CD14-positive monocyte (primary cell): ENCODE results near the gene OMD. TPM values are rescaled to one million over a fixed set of nuclear protein-coding genes. Genes with fewer than 3 reads are reported as not detected.

ENCODE experiments used
- DNase-seq, 3 donors: peaks; one replicate each; pipeline ENCODE4 v3.0.0-alpha.2; 2011 to 2022
- H2AFZ ChIP-seq: 2 replicates; pipeline ENCODE4 v1.6.0; 2012; ENCODE audit warnings: mild to moderate bottlenecking, low read depth, low read length, inconsistent platforms; ENCODE audit not compliant: insufficient read depth, poor library complexity, severe bottlenecking
- H3K27ac ChIP-seq, 2 donors: 1 replicate in 1 of 2; 2 replicates in 1 of 2; pipeline ENCODE4 v1.5.1; 2012 to 2013; ENCODE audit warnings: low read length in 2 of 2, control low read depth in 1 of 2, inconsistent platforms in 1 of 2, low read depth in 1 of 2, mild to moderate bottlenecking in 1 of 2
- H3K27me3 ChIP-seq, 2 donors: one replicate each; pipeline versions ENCODE4 v1.6.0 to v1.6.1; 2011 to 2013; ENCODE audit warnings: low read length in 2 of 2; ENCODE audit not compliant: control insufficient read depth in 2 of 2, insufficient read depth in 2 of 2
- H3K36me3 ChIP-seq, 2 donors: replicated peaks in 1 of 2; 1 replicate in 1 of 2; 2 replicates in 1 of 2; pipeline versions ENCODE4 v1.5.1 to v1.6.1; 2012 to 2013; ENCODE audit warnings: low read length in 2 of 2, control low read depth in 1 of 2, inconsistent platforms in 1 of 2, mild to moderate bottlenecking in 1 of 2; ENCODE audit not compliant: insufficient read depth in 2 of 2, control insufficient read depth in 1 of 2
- H3K4me1 ChIP-seq, 2 donors: 1 replicate in 1 of 2; 2 replicates in 1 of 2; pipeline versions ENCODE4 v1.5.1 to v1.6.1; 2012 to 2013; ENCODE audit warnings: low read length in 2 of 2, control low read depth in 1 of 2, inconsistent platforms in 1 of 2, mild to moderate bottlenecking in 1 of 2, moderate library complexity in 1 of 2; ENCODE audit not compliant: insufficient read depth in 2 of 2, control insufficient read depth in 1 of 2
- H3K4me2 ChIP-seq: replicated peaks from 2 replicates; pipeline ENCODE3; 2012; ENCODE audit warnings: low read length, moderate library complexity, mild to moderate bottlenecking; ENCODE audit not compliant: poor library complexity, severe bottlenecking; ENCODE audit errors: extremely low read depth
- H3K4me3 ChIP-seq, 3 experiments: fragments of 200-600 bp in 1 of 3; sonication (generic) in 1 of 3; replicated peaks in 1 of 3; 1 replicate in 2 of 3; 2 replicates in 1 of 3; pipeline ENCODE4 v1.5.1; 2011 to 2013; ENCODE audit warnings: low read length in 3 of 3, mild to moderate bottlenecking in 3 of 3, control low read depth in 2 of 3, low read depth in 2 of 3, inconsistent platforms in 1 of 3, moderate library complexity in 1 of 3
- H3K79me2 ChIP-seq: 2 replicates; pipeline ENCODE4 v1.6.0; 2012; ENCODE audit warnings: mild to moderate bottlenecking, control low read depth, inconsistent platforms, low read length, moderate library complexity; ENCODE audit not compliant: insufficient read depth
- H3K9ac ChIP-seq: 2 replicates; pipeline ENCODE4 v1.6.0; 2017; ENCODE audit warnings: low read length, mild to moderate bottlenecking; ENCODE audit not compliant: insufficient read depth, poor library complexity, severe bottlenecking
- H3K9me3 ChIP-seq, 2 donors: replicated peaks in 1 of 2; 1 replicate in 1 of 2; 2 replicates in 1 of 2; pipeline versions ENCODE4 v1.5.1 to v1.6.1; 2012 to 2013; ENCODE audit warnings: low read length in 2 of 2, control low read depth in 1 of 2; ENCODE audit not compliant: control insufficient read depth in 1 of 2, insufficient read depth in 1 of 2
- H4K20me1 ChIP-seq: 2 replicates; pipeline ENCODE4 v1.6.0; 2012; ENCODE audit warnings: mild to moderate bottlenecking, low read length, control low read depth, moderate library complexity; ENCODE audit not compliant: insufficient read depth
- H3K27ac Mint-ChIP-seq, 7 donors: one replicate each; pipeline ENCODE4 v1.8.0; 2020; ENCODE audit warnings: mild to moderate bottlenecking in 7 of 7, mixed read lengths in 7 of 7, moderate library complexity in 6 of 7, inconsistent platforms in 2 of 7
- H3K27me3 Mint-ChIP-seq, 3 donors: one replicate each; pipeline ENCODE4 v1.8.0; 2021 to 2022; ENCODE audit warnings: low read depth in 3 of 3, mild to moderate bottlenecking in 3 of 3, mixed read lengths in 3 of 3, moderate library complexity in 3 of 3, inconsistent platforms in 1 of 3
- H3K36me3 Mint-ChIP-seq, 2 donors: one replicate each; pipeline ENCODE4 v1.8.0; 2020; ENCODE audit warnings: mixed read lengths in 2 of 2, inconsistent platforms in 1 of 2, mild to moderate bottlenecking in 1 of 2
- H3K4me1 Mint-ChIP-seq: one replicate; pipeline ENCODE4 v1.8.0; 2020; ENCODE audit warnings: mild to moderate bottlenecking, mixed read lengths
- H3K4me3 Mint-ChIP-seq, 2 donors: one replicate each; pipeline ENCODE4 v1.8.0; 2020; ENCODE audit warnings: mild to moderate bottlenecking in 2 of 2, mixed read lengths in 2 of 2, moderate library complexity in 1 of 2
- H3K9me3 Mint-ChIP-seq, 7 donors: one replicate each; pipeline ENCODE4 v1.8.0; 2020 to 2022; ENCODE audit warnings: mixed read lengths in 7 of 7, mild to moderate bottlenecking in 6 of 7, moderate library complexity in 6 of 7, inconsistent platforms in 2 of 7
- CTCF ChIP-seq: fragments of 200-600 bp; IDR thresholded peaks from one replicate; pipeline ENCODE4 v1.8.0; 2022; ENCODE audit warnings: antibody characterized with exemption, mild to moderate bottlenecking
- WGBS: methylation state at CpG from one replicate; pipeline ENCODE4 v1.1.5; 2013; ENCODE audit warnings: missing lambda C conversion rate; ENCODE audit not compliant: insufficient coverage; 5-methylcytosine and 5-hydroxymethylcytosine counted together
- intact Hi-C, 2 donors: fragments of 100-400 bp; cut with micrococcal nuclease; formaldehyde crosslinking; loops; one replicate each; pipeline versions ENCODE4 v1.15.0 to v1.15.1; 2023
- polyA plus RNA-seq, 3 donors: library from polyadenylated mRNA; depleted of rRNA in 1 of 3; unstranded in 2 of 3; stranded (reverse) in 1 of 3; fragments of 300-500 nt in 2 of 3; fragments of >200 nt in 1 of 3; fragmentation: Illumina TruSeq in 2 of 3; gene quantifications; 1 replicate in 2 of 3; 2 replicates in 1 of 3; pipeline ENCODE4 v1.2.3, GENCODE V29; 2012 to 2021

Gene OMD
- polyA plus RNA-seq, 3 donors = not detected

- Histone ChIP-seq H3K4me3 (no peak overlapping the region), H3K27me3 (no peaks in the 10 kb centered on the region), H3K4me2 (no peak overlapping the region), H3K9ac (no peak overlapping the region), H3K36me3 (no peaks in the 10 kb centered on the region), H3K9me3 (no peaks in the 10 kb centered on the region), H2AFZ (no peak overlapping the region), H3K79me2 (no peaks in the 10 kb centered on the region), H3K27ac (no peak overlapping the region), H3K4me1 (peaks cover 13 to 14% of the 10 kb centered on the region in 2 donors), H4K20me1 (no peaks in the 10 kb centered on the region)
- intact Hi-C loops = no loop called here
- no CpG with 5 or more reads among the region's 1 CpG for WGBS
- Mint-ChIP-seq H3K27ac (no peak overlapping the region), H3K9me3 (no peaks in the 10 kb centered on the region), H3K27me3 (no peaks in the 10 kb centered on the region), H3K4me1 (peaks cover 16% of the 10 kb centered on the region), H3K4me3 (no peak overlapping the region), H3K36me3 (no peaks in the 10 kb centered on the region)
- TF ChIP-seq CTCF = no peak
- no peak for DNase-seq
Measured at GRCh38 chr9:92402360-92402759, 21.9 kb downstream of the OMD start.

- Mint-ChIP-seq H3K36me3 (peaks cover 0 to 2% of the 10 kb centered on the region in 2 donors), H3K27me3 (no peaks in the 10 kb centered on the region), H3K9me3 (peaks cover 0 to 2% (median 0%) of the 10 kb centered on the region in 7 donors), H3K4me1 (no peaks in the 10 kb centered on the region), H3K27ac (no peak overlapping the region), H3K4me3 (no peak overlapping the region)
- no peaks in the 10 kb centered on the region for H3K9me3 ChIP-seq
- H3K4me1 ChIP-seq = no peaks in the 10 kb centered on the region
- intact Hi-C loops = no loop called here
- no peaks in the 10 kb centered on the region for H3K27me3 ChIP-seq
- no peak overlapping the region for H3K4me2 ChIP-seq
- no CpG with 5 or more reads among the region's 3 CpGs for WGBS
- no peaks in the 10 kb centered on the region for H3K36me3 ChIP-seq
- H3K27ac ChIP-seq = no peak overlapping the region
- H3K9ac ChIP-seq = no peak overlapping the region
- DNase-seq = no peak
- H3K79me2 ChIP-seq = no peaks in the 10 kb centered on the region
- TF ChIP-seq CTCF = no peak
- H4K20me1 ChIP-seq = no peaks in the 10 kb centered on the region
- no peak overlapping the region for H2AFZ ChIP-seq
- H3K4me3 ChIP-seq = no peak overlapping the region
Measured at GRCh38 chr9:92397853-92398252, 26.4 kb downstream of the OMD start.
